ENCODE results near the gene GPSM1.
"Not testable (repeated sequence)": the region's sequence is repeated elsewhere in the genome, so short reads cannot be mapped to it uniquely, and the experiment has no call there.

GPSM1 gene

GRCh38 chr9:136314944-136315343 is 12.4 kb upstream of the GPSM1 start:
- no peaks in the 10 kb centered on the region for H3K4me1 ChIP-seq (ENCODE audit: insufficient read depth, low read length)
- H3K27ac ChIP-seq (ENCODE audit: low read depth, low read length) = no peak overlapping the region
- H3K36me3 ChIP-seq (ENCODE audit: insufficient read depth, low read length) = no peaks in the 10 kb centered on the region
- H3K4me3 ChIP-seq (ENCODE audit: low read length) = no peak overlapping the region
- H3K9ac ChIP-seq (ENCODE audit: low read depth, low read length) = no peak overlapping the region
- no peaks in the 10 kb centered on the region for H3K27me3 ChIP-seq (ENCODE audit: insufficient read depth, low read length)
- H3K9me3 ChIP-seq (ENCODE audit: insufficient read depth, low read depth, low read length) = peaks cover 15% of the 10 kb centered on the region
- WGBS = 80% methylated on average over 4 of the region's 4 CpGs

- 96% methylated on average over 23 of the region's 23 CpGs for WGBS
- Histone ChIP-seq H3K27ac (ENCODE audit: low read depth, low read length) (no peak overlapping the region), H3K9ac (ENCODE audit: low read depth, low read length) (no peak overlapping the region)
These were observed 11.0 kb upstream of the GPSM1 start for GRCh38 chr9:136316271-136316751.

GRCh38 chr9:136316896-136317676 is 10.3 kb upstream of the GPSM1 start:
- no peaks in the 10 kb centered on the region for H3K36me3 ChIP-seq (ENCODE audit: insufficient read depth, low read length)
- no peak overlapping the region for H3K27ac ChIP-seq (ENCODE audit: low read depth, low read length)
- WGBS = 93% methylated on average over 13 of the region's 13 CpGs
- H3K4me1 ChIP-seq (ENCODE audit: insufficient read depth, low read length) = no peaks in the 10 kb centered on the region
- H3K9ac ChIP-seq (ENCODE audit: low read depth, low read length) = no peak overlapping the region
- H3K4me3 ChIP-seq (ENCODE audit: low read length) = no peak overlapping the region
- no peaks in the 10 kb centered on the region for H3K27me3 ChIP-seq (ENCODE audit: insufficient read depth, low read length)
- H3K9me3 ChIP-seq (ENCODE audit: insufficient read depth, low read depth, low read length) = peaks cover 15% of the 10 kb centered on the region

More at GRCh38 chr9:136316271-136316751, 11.0 kb upstream of the GPSM1 start:
- Histone ChIP-seq H3K4me3 (ENCODE audit: low read length) (no peak overlapping the region), H3K9me3 (ENCODE audit: insufficient read depth, low read depth, low read length) (peaks cover 15% of the 10 kb centered on the region), H3K27me3 (ENCODE audit: insufficient read depth, low read length) (no peaks in the 10 kb centered on the region), H3K4me1 (ENCODE audit: insufficient read depth, low read length) (no peaks in the 10 kb centered on the region), H3K36me3 (ENCODE audit: insufficient read depth, low read length) (no peaks in the 10 kb centered on the region)

GRCh38 chr9:136317695-136318094 is 9.6 kb upstream of the GPSM1 start:
- Histone ChIP-seq H3K36me3 (ENCODE audit: insufficient read depth, low read length) (no peaks in the 10 kb centered on the region), H3K4me3 (ENCODE audit: low read length) (no peak overlapping the region), H3K9ac (ENCODE audit: low read depth, low read length) (no peak overlapping the region), H3K9me3 (ENCODE audit: insufficient read depth, low read depth, low read length) (peaks cover 15% of the 10 kb centered on the region), H3K27me3 (ENCODE audit: insufficient read depth, low read length) (no peaks in the 10 kb centered on the region), H3K27ac (ENCODE audit: low read depth, low read length) (no peak overlapping the region), H3K4me1 (ENCODE audit: insufficient read depth, low read length) (no peaks in the 10 kb centered on the region)
- 93% methylated on average over 16 of the region's 16 CpGs for WGBS

- 89% methylated on average over 21 of the region's 21 CpGs for WGBS
- Histone ChIP-seq H3K4me3 (ENCODE audit: low read length) (no peak overlapping the region), H3K9me3 (ENCODE audit: insufficient read depth, low read depth, low read length) (peaks cover 15% of the 10 kb centered on the region), H3K27me3 (ENCODE audit: insufficient read depth, low read length) (no peaks in the 10 kb centered on the region), H3K27ac (ENCODE audit: low read depth, low read length) (no peak overlapping the region), H3K4me1 (ENCODE audit: insufficient read depth, low read length) (no peaks in the 10 kb centered on the region), H3K36me3 (ENCODE audit: insufficient read depth, low read length) (no peaks in the 10 kb centered on the region), H3K9ac (ENCODE audit: low read depth, low read length) (no peak overlapping the region)
These were observed 9.1 kb upstream of the GPSM1 start for GRCh38 chr9:136318111-136318775.

GRCh38 chr9:136318776-136319241 is 8.5 kb upstream of the GPSM1 start:
- Histone ChIP-seq H3K36me3 (ENCODE audit: insufficient read depth, low read length) (no peaks in the 10 kb centered on the region), H3K4me1 (ENCODE audit: insufficient read depth, low read length) (no peaks in the 10 kb centered on the region), H3K4me3 (ENCODE audit: low read length) (no peak overlapping the region), H3K9ac (ENCODE audit: low read depth, low read length) (no peak overlapping the region), H3K27ac (ENCODE audit: low read depth, low read length) (no peak overlapping the region), H3K27me3 (ENCODE audit: insufficient read depth, low read length) (no peaks in the 10 kb centered on the region), H3K9me3 (ENCODE audit: insufficient read depth, low read depth, low read length) (peaks cover 15% of the 10 kb centered on the region)
- WGBS = 93% methylated on average over 16 of the region's 16 CpGs

GRCh38 chr9:136319244-136319643 is 8.1 kb upstream of the GPSM1 start:
- H3K27me3 ChIP-seq (ENCODE audit: insufficient read depth, low read length); H3K9ac ChIP-seq (ENCODE audit: low read depth, low read length); H3K36me3 ChIP-seq (ENCODE audit: insufficient read depth, low read length); H3K4me1 ChIP-seq (ENCODE audit: insufficient read depth, low read length); H3K27ac ChIP-seq (ENCODE audit: low read depth, low read length); H3K4me3 ChIP-seq (ENCODE audit: low read length): not testable (repeated sequence)
- H3K9me3 ChIP-seq (ENCODE audit: insufficient read depth, low read depth, low read length) = peaks cover 14% of the 10 kb centered on the region
- WGBS = 96% methylated on average over 14 of the region's 14 CpGs

GRCh38 chr9:136319955-136320354 is 7.4 kb upstream of the GPSM1 start:
- not testable (repeated sequence) for H3K27me3 ChIP-seq (ENCODE audit: insufficient read depth, low read length); H3K9me3 ChIP-seq (ENCODE audit: insufficient read depth, low read depth, low read length); H3K4me3 ChIP-seq (ENCODE audit: low read length); H3K4me1 ChIP-seq (ENCODE audit: insufficient read depth, low read length); H3K27ac ChIP-seq (ENCODE audit: low read depth, low read length); H3K36me3 ChIP-seq (ENCODE audit: insufficient read depth, low read length); H3K9ac ChIP-seq (ENCODE audit: low read depth, low read length)
- WGBS = 94% methylated on average over 3 of the region's 3 CpGs

- H3K27me3 ChIP-seq (ENCODE audit: insufficient read depth, low read length); H3K9ac ChIP-seq (ENCODE audit: low read depth, low read length); H3K4me3 ChIP-seq (ENCODE audit: low read length); H3K27ac ChIP-seq (ENCODE audit: low read depth, low read length); H3K4me1 ChIP-seq (ENCODE audit: insufficient read depth, low read length); H3K9me3 ChIP-seq (ENCODE audit: insufficient read depth, low read depth, low read length); H3K36me3 ChIP-seq (ENCODE audit: insufficient read depth, low read length): not testable (repeated sequence)
These were observed 6.4 kb upstream of the GPSM1 start for GRCh38 chr9:136320972-136321371.

GRCh38 chr9:136321561-136321960 is 5.8 kb upstream of the GPSM1 start:
- Histone ChIP-seq H3K4me3 (ENCODE audit: low read length) (no peak overlapping the region), H3K9ac (ENCODE audit: low read depth, low read length) (no peak overlapping the region), H3K36me3 (ENCODE audit: insufficient read depth, low read length) (no peaks in the 10 kb centered on the region), H3K27me3 (ENCODE audit: insufficient read depth, low read length) (no peaks in the 10 kb centered on the region), H3K4me1 (ENCODE audit: insufficient read depth, low read length) (peaks cover 5% of the 10 kb centered on the region; the same call in 1 of the 2 replicates), H3K27ac (ENCODE audit: low read depth, low read length) (no peak overlapping the region), H3K9me3 (ENCODE audit: insufficient read depth, low read depth, low read length) (no peaks in the 10 kb centered on the region)
- WGBS = 91% methylated on average over 19 of the region's 19 CpGs

- H3K36me3 ChIP-seq (ENCODE audit: insufficient read depth, low read length) = no peaks in the 10 kb centered on the region
- H3K4me1 ChIP-seq (ENCODE audit: insufficient read depth, low read length) = peaks cover 11% of the 10 kb centered on the region; the same call in 1 of the 2 replicates
- no peaks in the 10 kb centered on the region for H3K9me3 ChIP-seq (ENCODE audit: insufficient read depth, low read depth, low read length)
- no peak overlapping the region for H3K9ac ChIP-seq (ENCODE audit: low read depth, low read length)
- no peak overlapping the region for H3K4me3 ChIP-seq (ENCODE audit: low read length)
- 90% methylated on average over 23 of the region's 23 CpGs for WGBS
- no peaks in the 10 kb centered on the region for H3K27me3 ChIP-seq (ENCODE audit: insufficient read depth, low read length)
- no peak overlapping the region for H3K27ac ChIP-seq (ENCODE audit: low read depth, low read length)
These were observed 4.5 kb upstream of the GPSM1 start for GRCh38 chr9:136322756-136323330.

Measured in HUES64 (cell line).